H9 (cell line): ENCODE data around the gene BANF1. TPM values are rescaled to one million over a fixed set of nuclear protein-coding genes. Genes with fewer than 3 reads are reported as not detected.

Experiments
- DNase-seq: peaks from one replicate; pipeline ENCODE4 v3.0.0-alpha.2; 2017
- H2AFZ ChIP-seq: one replicate; pipeline ENCODE4 v1.6.1; 2013; ENCODE audit warnings: mild to moderate bottlenecking, low read length, control low read depth, moderate library complexity
- H2AK5ac ChIP-seq: 2 replicates; pipeline ENCODE4 v1.6.1; 2013; ENCODE audit warnings: low read length, control low read depth, mixed read lengths; ENCODE audit not compliant: insufficient read length
- H2BK120ac ChIP-seq: one replicate; pipeline ENCODE4 v1.6.1; 2013; ENCODE audit warnings: low read depth, mild to moderate bottlenecking, low read length, control low read depth, inconsistent platforms; ENCODE audit not compliant: poor library complexity, severe bottlenecking
- H2BK12ac ChIP-seq: 2 replicates; pipeline ENCODE4 v1.6.1; 2013; ENCODE audit warnings: low read length, control low read depth, mixed read lengths, low read depth; ENCODE audit not compliant: insufficient read length
- H2BK15ac ChIP-seq: 2 replicates; pipeline ENCODE4 v1.6.1; 2013; ENCODE audit warnings: low read depth, low read length, control low read depth
- H2BK20ac ChIP-seq: one replicate; pipeline ENCODE4 v1.6.1; 2013; ENCODE audit warnings: low read depth, mild to moderate bottlenecking, low read length, control low read depth, inconsistent platforms; ENCODE audit not compliant: poor library complexity, severe bottlenecking
- H2BK5ac ChIP-seq: 2 replicates; pipeline ENCODE4 v1.6.1; 2013; ENCODE audit warnings: low read length, control low read depth, mixed read lengths; ENCODE audit not compliant: insufficient read length
- H3K14ac ChIP-seq: 2 replicates; pipeline ENCODE4 v1.6.1; 2013; ENCODE audit warnings: low read length, control low read depth; ENCODE audit not compliant: insufficient read depth
- H3K18ac ChIP-seq: 2 replicates; pipeline ENCODE4 v1.6.1; 2013; ENCODE audit warnings: low read depth, mild to moderate bottlenecking, mixed read lengths, low read length, control low read depth; ENCODE audit not compliant: insufficient read length
- H3K23ac ChIP-seq: 2 replicates; pipeline ENCODE4 v1.6.1; 2013; ENCODE audit warnings: low read length, control low read depth, mixed read lengths, low read depth; ENCODE audit not compliant: insufficient read length
- H3K23me2 ChIP-seq: 2 replicates; pipeline ENCODE4 v1.6.1; 2013; ENCODE audit warnings: low read depth, mild to moderate bottlenecking, mixed read lengths, low read length, control low read depth; ENCODE audit not compliant: insufficient read length, poor library complexity, severe bottlenecking
- H3K27ac ChIP-seq: 2 replicates; pipeline ENCODE4 v1.5.1; 2013; ENCODE audit warnings: low read length, control low read depth, mixed read lengths, low read depth; ENCODE audit not compliant: insufficient read length
- H3K27me3 ChIP-seq: 2 replicates; pipeline ENCODE4 v1.6.1; 2013; ENCODE audit warnings: low read length, control low read depth, inconsistent platforms; ENCODE audit not compliant: insufficient read depth
- H3K4ac ChIP-seq: 2 replicates; pipeline ENCODE4 v1.6.1; 2013; ENCODE audit warnings: low read depth, mild to moderate bottlenecking, control low read depth, inconsistent platforms, low read length, moderate library complexity
- H3K4me1 ChIP-seq: 2 replicates; pipeline ENCODE4 v1.6.1; 2013; ENCODE audit warnings: low read length, control low read depth, inconsistent platforms; ENCODE audit not compliant: insufficient read depth
- H3K4me2 ChIP-seq: 2 replicates; pipeline ENCODE4 v1.6.1; 2013; ENCODE audit warnings: low read length, control low read depth, mixed read lengths; ENCODE audit not compliant: insufficient read length, insufficient read depth
- H3K56ac ChIP-seq: 2 replicates; pipeline ENCODE4 v1.6.1; 2013; ENCODE audit warnings: low read depth, mild to moderate bottlenecking, mixed read lengths, low read length, control low read depth; ENCODE audit not compliant: insufficient read length
- H3K79me1 ChIP-seq: 2 replicates; pipeline ENCODE4 v1.6.1; 2013; ENCODE audit warnings: low read depth, mild to moderate bottlenecking, moderate library complexity, low read length, control low read depth, inconsistent platforms; ENCODE audit not compliant: insufficient read depth, poor library complexity, severe bottlenecking
- H3K79me2 ChIP-seq: 2 replicates; pipeline ENCODE4 v1.6.1; 2013; ENCODE audit warnings: low read length, control low read depth, inconsistent platforms; ENCODE audit not compliant: insufficient read depth
- H3K9ac ChIP-seq: 2 replicates; pipeline ENCODE4 v1.6.1; 2013; ENCODE audit warnings: low read length, control low read depth, mixed read lengths; ENCODE audit not compliant: insufficient read length; ENCODE audit errors: extremely low read depth
- H3K9me3 ChIP-seq: one replicate; pipeline ENCODE4 v1.6.1; 2013; ENCODE audit warnings: low read depth, low read length, inconsistent platforms; ENCODE audit not compliant: control insufficient read depth
- H3T11ph ChIP-seq: one replicate; pipeline ENCODE4 v1.6.1; 2013; ENCODE audit warnings: mild to moderate bottlenecking, low read length, control low read depth, inconsistent platforms
- H4K20me1 ChIP-seq: one replicate; pipeline ENCODE4 v1.6.1; 2013; ENCODE audit not compliant: control insufficient read depth, insufficient read length, insufficient read depth
- H4K5ac ChIP-seq: 2 replicates; pipeline ENCODE4 v1.6.1; 2013; ENCODE audit warnings: low read depth, mild to moderate bottlenecking, mixed read lengths, low read length, control low read depth; ENCODE audit not compliant: insufficient read length
- H4K8ac ChIP-seq: replicated peaks from 2 replicates; pipeline ENCODE4 v1.6.1; 2013; ENCODE audit warnings: low read length, control low read depth, mixed read lengths, low read depth; ENCODE audit not compliant: insufficient read length
- H4K91ac ChIP-seq: 2 replicates; pipeline ENCODE4 v1.6.1; 2013; ENCODE audit warnings: low read depth, mild to moderate bottlenecking, moderate library complexity, mixed read lengths, low read length, control low read depth; ENCODE audit not compliant: insufficient read length
- H3K27ac Mint-ChIP-seq, 3 experiments: 2 replicates in 2 of 3; 3 replicates in 1 of 3; pipeline ENCODE4 v1.8.0; 2020 to 2021; ENCODE audit warnings: mixed read lengths in 3 of 3, mild to moderate bottlenecking in 1 of 3, moderate library complexity in 1 of 3
- H3K27me3 Mint-ChIP-seq: 2 replicates; pipeline ENCODE4 v1.8.0; 2021; ENCODE audit warnings: low read depth, mild to moderate bottlenecking, moderate library complexity, mixed read lengths
- H3K36me3 Mint-ChIP-seq, 3 experiments: 2 replicates in 2 of 3; 3 replicates in 1 of 3; pipeline ENCODE4 v1.8.0; 2020 to 2021; ENCODE audit warnings: low read depth in 3 of 3, mixed read lengths in 3 of 3; ENCODE audit not compliant: insufficient read depth in 1 of 3
- H3K4me1 Mint-ChIP-seq, 2 experiments: 2 replicates each; pipeline ENCODE4 v1.8.0; 2020; ENCODE audit warnings: mixed read lengths in 2 of 2
- H3K4me3 Mint-ChIP-seq, 2 experiments: 2 replicates in 1 of 2; 3 replicates in 1 of 2; pipeline ENCODE4 v1.8.0; 2020 to 2021; ENCODE audit warnings: mild to moderate bottlenecking in 2 of 2, mixed read lengths in 2 of 2, moderate library complexity in 1 of 2
- H3K9me3 Mint-ChIP-seq, 2 experiments: 2 replicates in 1 of 2; 3 replicates in 1 of 2; pipeline ENCODE4 v1.8.0; 2020; ENCODE audit warnings: mild to moderate bottlenecking in 2 of 2, mixed read lengths in 2 of 2, moderate library complexity in 1 of 2
- CTCF ChIP-seq: fragments of 200-600 bp; sonication (generic); conservative IDR thresholded peaks from 3 replicates; pipeline ENCODE4 v1.8.0; 2021; ENCODE audit warnings: antibody characterized with exemption, mild to moderate bottlenecking
- WGBS: extraction: QIAGEN DNeasy Blood & Tissue Kit; methylation state at CpG from one replicate; pipeline ENCODE4 v1.1.7; 2013; ENCODE audit warnings: missing lambda C conversion rate, low lambda C conversion rate, mixed read lengths; ENCODE audit not compliant: insufficient read length; ENCODE audit errors: extremely low coverage; 5-methylcytosine and 5-hydroxymethylcytosine counted together
- total RNA-seq: library from RNA; stranded (reverse); gene quantifications from 2 replicates; pipeline ENCODE4 v1.2.1, GENCODE V29; 2021

BANF1 gene
- total RNA-seq, 1 experiment from 2014 or later: 346 TPM

GRCh38 chr11:65976216-65977176 is 25.8 kb upstream of the BANF1 start:
- no peak overlapping the region for H2BK20ac ChIP-seq
- no peaks in the 10 kb centered on the region for H3K23me2 ChIP-seq
- TF ChIP-seq CTCF: no peak
- DNase-seq: no peak
- no peak overlapping the region for H3K9ac ChIP-seq
- peak overlapping the region in 2 of 3 experiments; percentile 61 to 88; a peak in 3 of 7 replicates for H3K27ac Mint-ChIP-seq
- no peaks in the 10 kb centered on the region; the same call in 1 of the 2 replicates for H3K27me3 Mint-ChIP-seq
- no peak overlapping the region for H3K4ac ChIP-seq
- H3K18ac ChIP-seq: no peak overlapping the region
- no peak overlapping the region for H3K27ac ChIP-seq
- no CpG with 5 or more reads among the region's 43 CpGs for WGBS
- H3K9me3 Mint-ChIP-seq: no peaks in the 10 kb centered on the region
- H2AFZ ChIP-seq: no peak overlapping the region
- no peak overlapping the region for H3K4me3 Mint-ChIP-seq
- no peak overlapping the region for H4K91ac ChIP-seq
- H3K23ac ChIP-seq: no peak overlapping the region
- no peaks in the 10 kb centered on the region for H3K9me3 ChIP-seq
- no peak overlapping the region for H4K8ac ChIP-seq
- no peaks in the 10 kb centered on the region for H3K79me1 ChIP-seq
- no peak overlapping the region for H3K4me2 ChIP-seq
- peaks cover 33 to 62% (median 60%) of the 10 kb centered on the region in 3 experiments; a peak in 6 of 7 replicates for H3K36me3 Mint-ChIP-seq
- no peaks in the 10 kb centered on the region for H4K20me1 ChIP-seq
- H2BK120ac ChIP-seq: no peak overlapping the region
- no peak overlapping the region for H2BK15ac ChIP-seq
- no peak overlapping the region for H4K5ac ChIP-seq
- H2BK12ac ChIP-seq: no peak overlapping the region
- no peak overlapping the region for H3T11ph ChIP-seq
- H2BK5ac ChIP-seq: no peak overlapping the region
- no peak overlapping the region for H2AK5ac ChIP-seq
- H3K56ac ChIP-seq: no peak overlapping the region
- H3K79me2 ChIP-seq: no peaks in the 10 kb centered on the region
- no peaks in the 10 kb centered on the region for H3K27me3 ChIP-seq
- no peak overlapping the region for H3K14ac ChIP-seq
- H3K4me1 Mint-ChIP-seq: no peaks in the 10 kb centered on the region
- no peaks in the 10 kb centered on the region for H3K4me1 ChIP-seq
